HepG2 (cell line): Measurements from ENCODE around the gene FAM216A. TPM values are rescaled to one million over a fixed set of nuclear protein-coding genes. Genes with fewer than 3 reads are reported as not detected.

ENCODE experiments used
- AKAP8 ChIP-seq: sonication (generic); formaldehyde crosslinking; IDR thresholded peaks from 2 replicates; pipeline ENCODE4 v1.5.1; 2020; ENCODE audit warnings: mild to moderate bottlenecking, missing genetic modification reagents
- CEBPB ChIP-seq: IDR thresholded peaks from 2 replicates; pipeline ENCODE4 v1.6.1; 2011; ENCODE audit warnings: low read depth, low read length, improper control_type of control experiment, borderline replicate concordance
- DMAP1 ChIP-seq: IDR thresholded peaks from 2 replicates; pipeline ENCODE4 v1.6.1; 2016
- HOXD1 ChIP-seq: sonication (generic); formaldehyde crosslinking; IDR thresholded peaks from 2 replicates; pipeline ENCODE4 v1.5.0; 2020; ENCODE audit warnings: missing genetic modification reagents
- IKZF4 ChIP-seq: sonication (generic); formaldehyde crosslinking; IDR thresholded peaks from 2 replicates; pipeline ENCODE4 v1.5.1; 2020; ENCODE audit warnings: borderline replicate concordance, mild to moderate bottlenecking, low read depth, missing genetic modification reagents; ENCODE audit errors: not compliant biosample characterization
- KAT7 ChIP-seq: IDR thresholded peaks from 2 replicates; pipeline ENCODE4 v1.6.1; 2018; ENCODE audit warnings: borderline replicate concordance, missing compliant biosample characterization
- POLR2AphosphoS2 ChIP-seq: IDR thresholded peaks from 2 replicates; pipeline ENCODE4 v1.6.1; 2011; ENCODE audit warnings: low read depth, low read length, improper control_type of control experiment
- RARG ChIP-seq: sonication (generic); formaldehyde crosslinking; IDR thresholded peaks from 2 replicates; pipeline ENCODE4 v1.4.0; 2020; ENCODE audit warnings: low read depth, mild to moderate bottlenecking, missing genetic modification reagents
- REL ChIP-seq: sonication (generic); formaldehyde crosslinking; conservative IDR thresholded peaks from 2 replicates; pipeline ENCODE4 v1.8.0; 2022; ENCODE audit warnings: mild to moderate bottlenecking, missing genetic modification reagents, moderate library complexity
- SMAD9 ChIP-seq: sonication (generic); formaldehyde crosslinking; IDR thresholded peaks from 2 replicates; pipeline ENCODE4 v1.5.1; 2020; ENCODE audit warnings: mild to moderate bottlenecking, missing genetic modification reagents
- SP140L ChIP-seq: sonication (generic); formaldehyde crosslinking; IDR thresholded peaks from 2 replicates; pipeline ENCODE4 v1.4.0; 2020; ENCODE audit warnings: missing genetic modification reagents, borderline replicate concordance
- ZMAT3 ChIP-seq: sonication (generic); formaldehyde crosslinking; conservative IDR thresholded peaks from 2 replicates; pipeline ENCODE4 v1.7.0; 2021; ENCODE audit warnings: missing genetic modification reagents
- ZNF235 ChIP-seq: sonication (generic); formaldehyde crosslinking; IDR thresholded peaks from 2 replicates; pipeline ENCODE4 v1.8.1; 2023; ENCODE audit warnings: mild to moderate bottlenecking, missing genetic modification reagents, borderline replicate concordance
- ZNF34 ChIP-seq: sonication (generic); formaldehyde crosslinking; IDR thresholded peaks from 2 replicates; pipeline ENCODE4 v1.4.0; 2020; ENCODE audit warnings: mild to moderate bottlenecking, missing genetic modification reagents, borderline replicate concordance
- ZNF598 ChIP-seq: sonication (generic); formaldehyde crosslinking; IDR thresholded peaks from 2 replicates; pipeline ENCODE4 v1.5.1; 2020; ENCODE audit warnings: mild to moderate bottlenecking, missing genetic modification reagents, borderline replicate concordance
- ZNF740 ChIP-seq: sonication (generic); formaldehyde crosslinking; IDR thresholded peaks from 2 replicates; pipeline ENCODE4 v1.4.0; 2020; ENCODE audit warnings: missing genetic modification reagents
- ZNF790 ChIP-seq: sonication (generic); formaldehyde crosslinking; IDR thresholded peaks from 2 replicates; pipeline ENCODE4 v1.8.0; 2022; ENCODE audit warnings: missing genetic modification reagents, mild to moderate bottlenecking, borderline replicate concordance
- ZNF879 ChIP-seq: sonication (generic); formaldehyde crosslinking; IDR thresholded peaks from 2 replicates; pipeline ENCODE4 v1.8.1; 2023; ENCODE audit warnings: missing genetic modification reagents
- polyA plus RNA-seq, 8 experiments: library from polyadenylated mRNA; depleted of rRNA in 3 of 8; stranded (reverse) in 7 of 8; unstranded in 1 of 8; fragments of >200 nt; fragmentation: Illumina TruSeq in 4 of 8; extraction: Trizol in 4 of 8; gene quantifications; 2 replicates each; pipeline versions ENCODE4 v1.2.1 to v1.2.3, GENCODE V29; 2011 to 2016; ENCODE audit warnings: low read depth in 4 of 8, missing spikeins in 1 of 8, mixed read lengths in 1 of 8; ENCODE audit not compliant: insufficient read depth in 1 of 8
- total RNA-seq, 5 experiments: library from RNA; depleted of rRNA; stranded (reverse); fragments of >200 nt; fragmentation: Illumina TruSeq; extraction: Trizol; gene quantifications; 2 replicates each; pipeline ENCODE4 v1.2.3, GENCODE V29; 2016; ENCODE audit warnings: low read depth in 1 of 5
- TF ChIP-seq, protein P1 (sequence below): sonication (generic); formaldehyde crosslinking; IDR thresholded peaks from 2 replicates; pipeline ENCODE4 v1.9.0; 2022; ENCODE audit warnings: low read depth, missing genetic modification reagents
- TF ChIP-seq, protein P2 (sequence below): conservative IDR thresholded peaks from 2 replicates; pipeline ENCODE4 v1.6.1; 2018; ENCODE audit warnings: missing genetic modification reagents
- TF ChIP-seq, protein P3 (sequence below): sonication (generic); formaldehyde crosslinking; IDR thresholded peaks from 2 replicates; pipeline ENCODE4 v1.5.0; 2020; ENCODE audit warnings: mild to moderate bottlenecking, missing genetic modification reagents
- TF ChIP-seq, protein P4 (sequence below): sonication (generic); formaldehyde crosslinking; IDR thresholded peaks from 2 replicates; pipeline ENCODE4 v1.5.1; 2020; ENCODE audit warnings: missing genetic modification reagents, mild to moderate bottlenecking, borderline replicate concordance

The FAM216A gene
- total and polyA plus RNA-seq, 2 of the 13 experiments (the other 11 are each of a cell fraction or from before 2014, with no cell fraction given): 20.3 to 31.2 TPM

- TF ChIP-seq POLR2AphosphoS2 (peak; percentile 49; the same call in 1 of the 2 replicates), ZMAT3 (CRISPR knock-in tag) (peak; percentile 90), ZNF598 (CRISPR knock-in tag) (peak; percentile 92; the same call in 1 of the 2 replicates), ZNF34 (CRISPR knock-in tag) (peak; percentile 84; the same call in 1 of the 2 replicates), ZNF740 (CRISPR knock-in tag) (peak; percentile 73; the same call in 1 of the 2 replicates), CEBPB (peak; percentile 38; the same call in 1 of the 2 replicates), RARG (CRISPR knock-in tag) (0 out of 2 replicates have a peak, but pooled peaks have one; percentile 63), REL (CRISPR knock-in tag) (peak; percentile 96), SP140L (CRISPR knock-in tag) (peak; percentile 86; the same call in 1 of the 2 replicates), ZNF790 (CRISPR knock-in tag) (peak; percentile 96; the same call in 1 of the 2 replicates), HOXD1 (CRISPR knock-in tag) (peak; percentile 66), IKZF4 (CRISPR knock-in tag) (peak; percentile 69), DMAP1 (CRISPR knock-in tag) (peak; percentile 88), ZNF879 (peak; percentile 78; the same call in 1 of the 2 replicates), ZNF235 (CRISPR knock-in tag) (peak; percentile 84; the same call in 1 of the 2 replicates), KAT7 (CRISPR knock-in tag) (peak; percentile 59; the same call in 1 of the 2 replicates), AKAP8 (peak; percentile 81; the same call in 1 of the 2 replicates), SMAD9 (CRISPR knock-in tag) (peak; percentile 98)
- TF ChIP-seq, protein P1, sequence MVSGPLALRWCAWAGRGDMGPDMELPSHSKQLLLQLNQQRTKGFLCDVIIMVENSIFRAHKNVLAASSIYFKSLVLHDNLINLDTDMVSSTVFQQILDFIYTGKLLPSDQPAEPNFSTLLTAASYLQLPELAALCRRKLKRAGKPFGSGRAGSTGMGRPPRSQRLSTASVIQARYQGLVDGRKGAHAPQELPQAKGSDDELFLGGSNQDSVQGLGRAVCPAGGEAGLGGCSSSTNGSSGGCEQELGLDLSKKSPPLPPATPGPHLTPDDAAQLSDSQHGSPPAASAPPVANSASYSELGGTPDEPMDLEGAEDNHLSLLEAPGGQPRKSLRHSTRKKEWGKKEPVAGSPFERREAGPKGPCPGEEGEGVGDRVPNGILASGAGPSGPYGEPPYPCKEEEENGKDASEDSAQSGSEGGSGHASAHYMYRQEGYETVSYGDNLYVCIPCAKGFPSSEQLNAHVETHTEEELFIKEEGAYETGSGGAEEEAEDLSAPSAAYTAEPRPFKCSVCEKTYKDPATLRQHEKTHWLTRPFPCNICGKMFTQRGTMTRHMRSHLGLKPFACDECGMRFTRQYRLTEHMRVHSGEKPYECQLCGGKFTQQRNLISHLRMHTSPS (CRISPR knock-in tag): no peak
- TF ChIP-seq, protein P2, sequence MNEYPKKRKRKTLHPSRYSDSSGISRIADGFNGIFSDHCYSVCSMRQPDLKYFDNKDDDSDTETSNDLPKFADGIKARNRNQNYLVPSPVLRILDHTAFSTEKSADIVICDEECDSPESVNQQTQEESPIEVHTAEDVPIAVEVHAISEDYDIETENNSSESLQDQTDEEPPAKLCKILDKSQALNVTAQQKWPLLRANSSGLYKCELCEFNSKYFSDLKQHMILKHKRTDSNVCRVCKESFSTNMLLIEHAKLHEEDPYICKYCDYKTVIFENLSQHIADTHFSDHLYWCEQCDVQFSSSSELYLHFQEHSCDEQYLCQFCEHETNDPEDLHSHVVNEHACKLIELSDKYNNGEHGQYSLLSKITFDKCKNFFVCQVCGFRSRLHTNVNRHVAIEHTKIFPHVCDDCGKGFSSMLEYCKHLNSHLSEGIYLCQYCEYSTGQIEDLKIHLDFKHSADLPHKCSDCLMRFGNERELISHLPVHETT (CRISPR knock-in tag): 0 out of 2 replicates have a peak, but pooled peaks have one; percentile 35
- TF ChIP-seq, protein P3, sequence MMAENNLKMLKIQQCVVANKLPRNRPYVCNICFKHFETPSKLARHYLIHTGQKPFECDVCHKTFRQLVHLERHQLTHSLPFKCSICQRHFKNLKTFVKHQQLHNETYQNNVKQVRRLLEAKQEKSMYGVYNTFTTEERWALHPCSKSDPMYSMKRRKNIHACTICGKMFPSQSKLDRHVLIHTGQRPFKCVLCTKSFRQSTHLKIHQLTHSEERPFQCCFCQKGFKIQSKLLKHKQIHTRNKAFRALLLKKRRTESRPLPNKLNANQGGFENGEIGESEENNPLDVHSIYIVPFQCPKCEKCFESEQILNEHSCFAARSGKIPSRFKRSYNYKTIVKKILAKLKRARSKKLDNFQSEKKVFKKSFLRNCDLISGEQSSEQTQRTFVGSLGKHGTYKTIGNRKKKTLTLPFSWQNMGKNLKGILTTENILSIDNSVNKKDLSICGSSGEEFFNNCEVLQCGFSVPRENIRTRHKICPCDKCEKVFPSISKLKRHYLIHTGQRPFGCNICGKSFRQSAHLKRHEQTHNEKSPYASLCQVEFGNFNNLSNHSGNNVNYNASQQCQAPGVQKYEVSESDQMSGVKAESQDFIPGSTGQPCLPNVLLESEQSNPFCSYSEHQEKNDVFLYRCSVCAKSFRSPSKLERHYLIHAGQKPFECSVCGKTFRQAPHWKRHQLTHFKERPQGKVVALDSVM: peak; percentile 63; the same call in 1 of the 2 replicates
- TF ChIP-seq, protein P4, sequence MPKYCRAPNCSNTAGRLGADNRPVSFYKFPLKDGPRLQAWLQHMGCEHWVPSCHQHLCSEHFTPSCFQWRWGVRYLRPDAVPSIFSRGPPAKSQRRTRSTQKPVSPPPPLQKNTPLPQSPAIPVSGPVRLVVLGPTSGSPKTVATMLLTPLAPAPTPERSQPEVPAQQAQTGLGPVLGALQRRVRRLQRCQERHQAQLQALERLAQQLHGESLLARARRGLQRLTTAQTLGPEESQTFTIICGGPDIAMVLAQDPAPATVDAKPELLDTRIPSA (CRISPR knock-in tag): peak; percentile 97; the same call in 1 of the 2 replicates
These were observed 33.4 kb downstream of the FAM216A start, which contains the start of the genes RAD9B and VPS29 (continued) for GRCh38 chr12:110501752-110502738.
